HL-60/S4 treated with phorbol 12-myristate 13-acetate at 8.2 ng/mL for 4 days and 3 days (cell line): ENCODE results near the gene ATOH1.

Experiments used
- in situ Hi-C: fragments of 300-500 bp; cut with MboI; formaldehyde crosslinking; loops from 2 replicates; pipeline ENCODE4 v1.15.0; 2022; ENCODE audit warnings: low sequenced_read_pairs

The ATOH1 gene

GRCh38 chr4:93834249-93835066 lies 5.9 kb downstream of the ATOH1 start:
- in situ Hi-C loops, result no loop called here

GRCh38 chr4:93835929-93836328 lies 7.4 kb downstream of the ATOH1 start:
- in situ Hi-C loops, result no loop called here

GRCh38 chr4:93839704-93840103 lies 11.2 kb downstream of the ATOH1 start:
- in situ Hi-C loops, result no loop called here

DNA sequence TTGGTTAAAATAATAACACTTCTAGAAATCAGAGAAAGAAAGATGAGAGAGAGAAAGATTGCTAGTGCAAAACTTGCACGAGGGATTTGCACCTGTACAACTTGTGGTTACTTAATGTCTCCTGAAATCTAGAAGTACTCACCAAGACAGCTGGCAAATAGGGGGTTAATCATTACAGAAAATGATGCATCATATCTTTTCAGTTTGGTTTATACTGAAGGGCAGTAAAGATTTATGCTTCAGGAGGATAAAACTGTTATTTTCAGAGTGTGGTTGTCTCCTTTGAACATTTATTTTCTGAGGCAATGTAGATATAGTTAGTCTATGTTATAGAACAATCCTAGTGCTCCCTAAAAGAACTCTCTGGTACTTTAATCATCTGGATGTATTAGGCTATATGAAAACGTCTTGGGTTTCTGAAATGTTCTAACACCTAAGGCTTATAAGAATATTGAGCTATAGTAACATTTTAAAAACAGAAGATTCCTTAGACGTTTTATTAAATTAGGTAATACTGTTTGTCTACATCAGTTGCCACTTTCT lies 13.3 kb downstream of the ATOH1 start:
- in situ Hi-C loops, result no loop called here

DNA sequence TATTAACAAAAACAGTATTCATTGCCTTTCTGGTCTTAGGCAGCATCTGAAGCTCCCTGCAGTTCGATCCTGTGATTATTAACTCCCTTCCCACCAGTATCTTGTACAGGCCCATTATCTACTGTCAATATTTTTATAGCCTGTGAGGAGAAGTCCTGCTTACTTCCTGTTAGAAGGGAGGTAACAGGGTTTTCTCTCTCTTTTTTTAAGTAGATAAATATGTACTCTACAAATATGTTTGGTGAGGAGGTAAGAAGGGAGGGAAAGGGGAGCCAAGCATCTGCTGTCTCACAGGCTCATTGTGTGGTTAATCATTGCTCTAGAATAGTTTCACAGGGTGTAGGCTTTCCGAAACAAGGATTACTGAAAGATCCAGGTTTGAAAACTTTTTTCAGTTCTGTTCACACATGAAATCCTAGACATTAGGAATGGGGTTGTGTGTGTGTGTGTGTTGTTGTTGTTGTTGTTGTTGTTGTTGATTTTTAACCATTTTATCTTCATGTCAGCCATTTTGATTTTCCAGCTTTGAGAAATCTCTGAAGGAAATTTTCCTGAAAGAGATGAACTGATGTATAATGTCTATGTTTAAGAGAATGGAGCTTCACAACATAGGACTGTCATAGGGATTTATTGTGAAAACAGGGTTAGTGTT lies 14.2 kb downstream of the ATOH1 start:
- in situ Hi-C loops, result no loop called here

- in situ Hi-C loops, result no loop called here
These were observed 15.2 kb downstream of the ATOH1 start for GRCh38 chr4:93843772-93844171.

GRCh38 chr4:93852680-93853079 lies 24.1 kb downstream of the ATOH1 start:
- in situ Hi-C loops, result no loop called here

GRCh38 chr4:93855926-93856325 lies 27.4 kb downstream of the ATOH1 start:
- in situ Hi-C loops, result no loop called here

- in situ Hi-C loops, result no loop called here
These were observed 37.1 kb downstream of the ATOH1 start for GRCh38 chr4:93865650-93866049.

DNA sequence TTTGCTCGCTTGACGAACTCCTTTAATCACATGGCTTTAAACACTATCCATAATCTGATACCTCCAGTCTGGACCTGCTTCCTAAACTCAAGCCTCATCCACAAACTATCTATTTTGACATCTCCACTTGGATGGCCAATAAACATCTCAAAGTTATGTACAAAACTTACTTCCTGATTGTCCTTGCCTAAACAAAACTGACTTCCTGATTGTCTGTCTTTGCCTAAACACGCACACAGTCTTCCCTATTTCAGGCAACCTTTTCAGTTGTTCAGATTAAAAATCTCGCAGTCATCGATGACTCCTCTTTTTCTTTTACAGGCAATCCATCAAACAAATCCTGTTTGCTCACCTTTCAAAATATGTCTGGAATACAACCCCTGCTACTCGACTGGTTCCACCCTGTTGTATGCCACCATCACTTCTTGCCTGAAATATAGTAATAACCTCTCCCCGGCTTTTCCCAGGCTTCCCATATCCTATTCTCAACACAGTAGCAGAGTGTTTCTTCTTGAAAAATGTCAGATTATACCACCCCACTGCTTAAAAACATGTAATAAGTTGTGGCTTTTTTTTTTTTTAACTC lies 39.0 kb downstream of the ATOH1 start:
- in situ Hi-C loops, result no loop called here

DNA sequence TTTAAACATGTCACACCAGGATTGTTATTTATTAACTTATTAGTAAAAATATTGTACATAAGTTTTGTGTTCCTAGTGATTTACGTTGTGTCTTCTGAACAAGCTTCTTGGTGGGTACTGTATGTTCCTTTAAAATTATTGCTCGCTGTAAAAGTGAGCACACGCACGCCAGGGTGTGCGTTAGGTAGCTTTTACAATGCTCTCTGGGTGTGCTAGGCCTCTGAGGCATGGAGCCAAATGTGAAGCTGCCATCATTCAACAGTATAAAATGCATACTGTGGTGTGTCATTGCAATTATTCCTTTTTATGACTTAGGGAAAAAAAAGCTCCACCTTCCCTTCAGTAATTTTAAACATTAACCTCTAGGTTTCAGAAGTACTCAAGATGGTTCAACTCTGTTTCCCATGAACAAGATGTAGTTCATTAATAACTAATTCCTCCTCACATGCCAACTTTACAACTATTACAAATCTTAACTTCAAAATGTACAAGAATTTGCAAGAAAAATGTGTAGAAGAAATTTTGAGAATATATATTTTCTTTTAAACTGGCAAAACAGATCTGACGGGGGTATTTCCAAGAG lies 42.4 kb downstream of the ATOH1 start:
- in situ Hi-C loops, result no loop called here

DNA sequence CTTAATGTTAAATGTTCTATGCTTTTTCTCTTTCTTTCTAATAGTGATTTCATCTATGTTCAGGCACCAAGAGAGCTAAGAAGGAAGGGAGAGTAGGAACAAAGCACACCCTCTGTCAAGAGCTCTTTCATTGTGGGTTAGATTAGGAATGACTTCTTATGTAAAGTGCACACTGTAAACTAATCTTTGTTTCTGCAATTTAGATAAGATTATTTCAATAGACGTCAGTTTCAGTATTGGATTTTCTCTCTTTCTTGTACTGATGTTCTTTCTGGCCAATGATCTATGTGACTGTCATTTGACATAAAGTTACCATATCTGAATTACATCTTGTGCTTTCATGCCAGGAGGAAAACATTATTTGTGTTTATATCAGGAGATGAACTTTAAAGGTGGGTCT lies 48.2 kb downstream of the ATOH1 start:
- in situ Hi-C loops, result no loop called here

DNA sequence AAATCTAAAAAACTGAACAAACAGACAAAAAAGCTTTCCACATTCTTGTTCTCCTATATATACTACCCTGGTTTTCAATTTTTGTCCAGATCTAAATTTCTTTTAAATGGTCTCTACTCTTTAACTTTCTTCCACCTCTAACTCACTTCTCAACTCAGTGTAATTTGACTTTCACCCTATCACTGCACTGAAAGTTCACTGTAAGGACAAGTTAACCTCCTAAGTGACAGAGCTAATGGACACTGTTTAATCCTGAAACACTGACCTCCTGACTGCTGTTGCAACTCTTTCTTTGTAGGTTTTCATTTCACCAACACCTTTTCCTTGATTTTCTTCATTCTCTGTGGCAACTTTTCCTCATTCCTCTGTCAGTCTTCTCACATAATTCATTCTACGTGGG lies 50.0 kb downstream of the ATOH1 start:
- in situ Hi-C loops, result no loop called here

GRCh38 chr4:93879919-93880318 lies 51.4 kb downstream of the ATOH1 start:
- in situ Hi-C loops, result no loop called here
